ENCODE measurements around the gene GPATCH2.

GRCh38 chr1:217524787-217525520, 105.9 kb downstream of the GPATCH2 start:
- TF ChIP-seq CTCF (IDR thresholded peaks at IDR 0.05; ENCODE audit: insufficient read depth, low read length) (no peak), POLR2AphosphoS5 (IDR thresholded peaks at IDR 0.05; ENCODE audit: low read depth) (no peak), REST (IDR thresholded peaks at IDR 0.05; ENCODE audit: insufficient replicate concordance, low read depth) (no peak)
